Left cardiac atrium (tissue), 4 donors: Measurements from ENCODE around the gene COL28A1. TPM values are rescaled to one million over a fixed set of nuclear protein-coding genes. Genes with fewer than 3 reads are reported as not detected.
"Not testable (repeated sequence)": the region's sequence is repeated elsewhere in the genome, so short reads cannot be mapped to it uniquely, and the experiment has no call there.

Experiments used
- ATAC-seq, 2 donors: fragments of 200-7000 bp; cut with Tn5 transposase; one replicate each; pipeline ENCODE4 v1.9.1; 2020; ENCODE audit warnings: mild to moderate bottlenecking in 2 of 2, moderate library complexity in 2 of 2
- DNase-seq: peaks from one replicate; pipeline ENCODE4 v3.0.0-alpha.2; 2020
- intact Hi-C, 2 donors: fragments of 100-400 bp; cut with DNase I; formaldehyde crosslinking; loops; one replicate each; pipeline versions ENCODE4 v1.14.1 to v1.15.1; 2022 to 2023
- total RNA-seq, 2 donors: library from RNA; stranded (reverse); fragmentation: NEBNext Ultra II Directional; extraction: Animal tissue kit (Norgen Biotek cat#: 25700); gene quantifications; one replicate each; pipeline ENCODE4 v1.2.1, GENCODE V29; 2021
- donor health status: DM: no; HTN: yes; CAD: no.
- donor health status: DM: no; HTN: yes; CAD: no; lungs with severe emphysema.
- donor health status: DM: yes; HTN: yes; CAD: no.
- donor health status: Dilated cardiomyopathy.

The COL28A1 gene
- total RNA-seq, 2 donors from 2014 or later, result 3.6 to 8.9 TPM

DNA sequence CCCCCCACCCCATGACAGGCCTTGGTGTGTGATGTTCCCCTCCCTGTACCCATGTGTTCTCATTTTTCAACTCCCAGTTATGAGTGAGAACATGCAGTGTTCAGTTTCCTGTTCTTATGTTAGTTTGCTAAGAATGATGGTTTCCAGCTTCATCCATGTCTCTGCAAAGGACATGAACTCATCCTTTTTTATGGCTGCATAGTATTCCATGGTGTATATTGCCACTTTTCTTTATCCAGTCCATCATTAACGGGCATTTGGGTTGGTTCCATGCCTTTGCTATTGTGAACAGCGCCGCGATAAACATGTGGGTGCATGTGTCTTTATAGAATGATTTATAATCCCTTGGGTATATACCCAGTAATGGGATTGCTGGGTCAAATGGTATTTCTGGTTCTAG lies 147.5 kb downstream of the COL28A1 start:
- intact Hi-C loops, ATAC-seq, DNase-seq: not testable (repeated sequence)

DNA sequence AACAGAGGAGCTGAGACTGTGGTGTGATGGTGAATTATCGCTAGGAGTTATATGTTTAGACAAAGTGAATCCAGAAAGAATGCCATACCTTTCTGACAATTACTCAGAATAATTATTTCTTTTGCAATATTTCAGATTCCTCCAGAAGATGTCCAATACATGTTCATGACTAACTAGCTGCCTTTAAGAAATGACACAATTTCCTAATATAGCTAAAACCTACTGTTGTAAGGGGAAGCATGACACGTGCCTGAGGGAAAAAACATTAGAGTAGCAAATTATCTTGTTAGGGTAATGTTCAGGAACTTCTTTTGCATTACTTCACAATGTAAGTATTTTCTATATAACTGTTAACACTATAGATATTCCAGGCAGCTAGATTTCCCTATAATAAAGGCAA lies 150.3 kb downstream of the COL28A1 start:
- DNase-seq, result no peak
- intact Hi-C loops, result no loop called here
- ATAC-seq, result no peak

DNA sequence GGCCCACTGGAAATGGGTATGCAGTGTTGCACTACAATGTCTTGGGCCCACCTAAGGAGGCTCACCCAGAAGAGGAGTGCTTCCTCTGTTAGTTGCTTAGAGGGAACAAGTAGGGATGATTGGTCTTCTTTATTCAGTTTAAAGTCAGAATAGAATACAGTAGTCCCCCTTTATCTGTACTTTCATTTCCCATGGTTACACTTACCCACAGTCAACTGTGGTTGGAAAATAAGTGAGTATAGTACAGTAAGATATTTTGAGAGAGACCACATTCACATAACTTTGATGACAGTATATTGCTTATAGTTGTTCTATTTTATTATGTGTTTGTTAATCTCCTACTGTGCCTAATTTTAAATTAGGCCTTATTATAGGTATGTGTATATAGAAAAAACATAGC lies 151.4 kb downstream of the COL28A1 start:
- ATAC-seq (no peak), DNase-seq (no peak)
- intact Hi-C loops, result no loop called here

GRCh38 chr7:7375538-7375937 lies 160.1 kb downstream of the COL28A1 start:
- intact Hi-C loops, result no loop called here
- ATAC-seq (no peak), DNase-seq (no peak)

DNA sequence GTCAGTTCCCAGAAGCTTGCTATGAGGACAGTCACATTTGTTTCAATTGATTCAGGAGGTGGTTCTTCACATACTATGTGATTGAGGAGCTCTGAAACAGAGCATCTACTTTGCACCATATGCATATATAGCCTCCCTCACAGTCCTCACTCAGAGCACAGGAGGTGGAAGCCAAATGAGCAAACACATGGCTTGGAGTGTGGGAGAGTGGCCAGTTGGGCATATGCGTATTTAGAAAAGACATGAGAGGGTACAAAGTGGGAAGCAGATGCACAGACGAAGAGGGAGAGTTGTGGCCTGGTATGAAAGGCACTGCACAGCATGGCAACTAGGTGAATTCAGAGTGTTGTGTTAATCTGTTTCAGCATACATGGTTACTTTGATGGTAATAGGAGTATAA lies 165.6 kb downstream of the COL28A1 start:
- ATAC-seq (no peak), DNase-seq (no peak)
- intact Hi-C loops, result no loop called here

- intact Hi-C loops, result no loop called here
- no peak for ATAC-seq
- no peak for DNase-seq
Measured at GRCh38 chr7:7369134-7369533, 166.5 kb downstream of the COL28A1 start.

DNA sequence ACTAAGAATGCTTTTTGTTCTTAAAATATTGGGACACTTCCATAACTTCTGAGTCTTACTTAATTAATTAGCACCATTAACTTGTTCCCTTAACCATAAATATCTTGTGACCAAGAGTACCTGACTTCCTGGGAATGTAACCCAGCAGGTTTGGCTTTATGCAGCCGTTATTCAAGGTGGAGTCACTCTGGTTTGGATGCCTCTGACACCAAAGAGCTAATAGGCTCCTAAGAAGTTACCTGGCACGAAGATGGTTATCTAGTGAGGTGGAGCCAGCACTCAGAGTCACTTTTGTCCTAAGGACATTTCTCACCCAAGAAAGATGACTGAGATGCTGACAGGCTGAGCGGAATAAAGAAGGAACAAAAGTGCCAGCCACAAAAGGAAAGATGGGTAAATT lies 181.0 kb downstream of the COL28A1 start:
- DNase-seq (no peak), ATAC-seq (no peak)
- intact Hi-C loops, result no loop called here

DNA sequence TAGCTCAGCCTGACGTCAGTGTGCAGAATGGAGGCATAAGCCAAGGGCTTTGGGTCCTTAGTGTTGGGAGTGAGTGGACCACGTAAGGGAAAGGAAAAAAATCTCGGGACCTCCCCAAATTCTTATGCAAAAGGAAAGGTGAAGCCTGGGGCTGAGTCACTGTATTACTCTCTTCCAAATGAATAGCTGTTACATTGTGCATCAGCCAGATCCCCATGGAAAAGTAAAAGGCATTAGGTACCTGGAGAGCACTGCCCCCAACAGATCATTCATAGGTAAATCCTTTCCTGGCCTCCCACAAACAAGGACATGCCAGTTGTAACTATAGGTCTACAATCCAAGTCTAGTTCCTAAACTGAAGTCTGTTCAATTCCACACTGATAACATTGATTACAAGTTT lies 182.8 kb downstream of the COL28A1 start:
- DNase-seq (no peak), ATAC-seq (no peak)
- intact Hi-C loops, result no loop called here

DNA sequence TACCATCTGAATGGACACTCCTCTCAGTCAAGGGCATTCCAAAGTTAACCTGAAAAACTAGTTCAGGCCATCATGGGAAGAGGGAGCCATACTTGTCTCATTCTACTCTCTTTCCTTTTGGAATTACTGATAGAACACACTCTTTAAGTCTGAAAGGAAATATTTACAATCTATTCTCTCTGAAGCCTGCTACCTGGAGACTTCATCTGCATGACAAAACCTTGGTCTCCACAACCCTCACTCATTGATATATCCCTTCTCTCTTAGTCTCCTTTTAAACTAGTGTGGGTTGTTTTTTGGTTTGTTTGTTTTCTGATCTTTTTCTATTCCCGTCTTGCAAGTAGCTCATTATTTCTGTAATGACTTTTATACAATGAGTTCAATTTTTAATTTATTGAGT lies 183.8 kb downstream of the COL28A1 start:
- intact Hi-C loops, result no loop called here
- ATAC-seq (no peak), DNase-seq (no peak)

- ATAC-seq (no peak), DNase-seq (no peak)
- intact Hi-C loops, result no loop called here
Measured at GRCh38 chr7:7351156-7351555, 184.5 kb downstream of the COL28A1 start.

GRCh38 chr7:7349156-7349555 lies 186.5 kb downstream of the COL28A1 start:
- ATAC-seq, result no peak
- intact Hi-C loops, result no loop called here
- no peak for DNase-seq

DNA sequence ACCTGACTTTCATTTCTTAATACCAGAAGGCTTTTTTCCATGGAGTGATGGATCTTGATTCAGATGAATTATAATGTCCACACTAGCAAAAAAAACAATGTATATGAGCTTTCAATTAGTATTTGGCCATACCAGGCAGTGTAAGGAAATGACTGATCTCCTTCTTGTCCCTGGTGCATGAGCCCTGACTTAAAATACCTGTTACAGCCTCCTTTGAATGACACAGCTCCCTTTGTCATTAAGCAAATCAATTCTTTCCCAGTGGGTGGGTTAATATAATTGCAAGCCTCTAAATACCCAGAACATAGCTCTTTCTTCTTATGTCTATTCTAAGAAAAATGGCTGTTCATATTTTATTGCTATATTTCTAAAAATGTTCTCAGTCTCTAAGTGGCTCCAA lies 188.6 kb downstream of the COL28A1 start:
- intact Hi-C loops, result no loop called here
- no peak for DNase-seq
- no peak for ATAC-seq

DNA sequence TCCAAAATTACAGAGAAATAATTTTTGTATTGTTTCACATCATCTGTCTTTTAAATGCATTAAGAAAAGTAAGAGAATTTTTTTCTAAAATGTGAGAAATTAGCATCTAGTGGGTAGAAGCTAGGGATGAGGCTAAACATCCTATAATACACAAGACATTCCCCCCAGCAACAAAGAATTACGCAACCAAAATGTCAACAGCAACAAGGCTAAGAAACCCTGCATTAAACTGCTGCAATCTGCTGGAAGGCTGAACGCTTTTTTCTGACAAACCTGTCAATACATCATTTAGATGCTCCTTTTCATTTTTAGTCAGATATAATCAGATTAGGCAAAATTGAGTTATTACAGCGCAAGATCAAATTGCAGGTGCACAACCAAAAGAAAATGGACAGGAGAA lies 191.1 kb downstream of the COL28A1 start:
- no peak for DNase-seq
- ATAC-seq, result no peak
- intact Hi-C loops, result no loop called here

GRCh38 chr7:7335909-7336308 lies 199.8 kb downstream of the COL28A1 start:
- ATAC-seq (no peak), DNase-seq (no peak)
- intact Hi-C loops, result no loop called here

- ATAC-seq (no peak), DNase-seq (no peak)
- intact Hi-C loops, result no loop called here
Measured at GRCh38 chr7:7335215-7335614, 200.5 kb downstream of the COL28A1 start.

GRCh38 chr7:7333610-7334009 lies 202.1 kb downstream of the COL28A1 start:
- intact Hi-C loops, result no loop called here
- no peak for DNase-seq
- no peak for ATAC-seq

DNA sequence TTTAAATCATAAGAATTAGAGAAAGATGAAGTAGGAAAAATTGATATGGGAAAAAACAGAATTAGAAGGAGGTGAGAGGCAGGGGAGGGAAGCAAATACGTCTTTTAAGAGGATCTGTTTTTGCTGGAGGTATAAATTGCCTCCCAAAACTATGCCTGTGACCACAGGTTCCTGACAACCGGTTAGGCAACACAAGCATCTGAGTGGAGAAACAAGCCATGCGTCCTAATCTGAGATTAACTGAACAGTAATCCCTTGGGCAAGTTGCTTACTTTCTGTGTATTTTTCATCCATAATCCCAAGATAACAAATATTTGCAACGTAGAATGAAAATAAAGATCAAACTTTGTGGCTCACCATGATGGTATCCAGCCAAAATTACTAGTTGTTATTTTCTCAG lies 204.2 kb downstream of the COL28A1 start:
- ATAC-seq, result no peak
- intact Hi-C loops, result no loop called here

DNA sequence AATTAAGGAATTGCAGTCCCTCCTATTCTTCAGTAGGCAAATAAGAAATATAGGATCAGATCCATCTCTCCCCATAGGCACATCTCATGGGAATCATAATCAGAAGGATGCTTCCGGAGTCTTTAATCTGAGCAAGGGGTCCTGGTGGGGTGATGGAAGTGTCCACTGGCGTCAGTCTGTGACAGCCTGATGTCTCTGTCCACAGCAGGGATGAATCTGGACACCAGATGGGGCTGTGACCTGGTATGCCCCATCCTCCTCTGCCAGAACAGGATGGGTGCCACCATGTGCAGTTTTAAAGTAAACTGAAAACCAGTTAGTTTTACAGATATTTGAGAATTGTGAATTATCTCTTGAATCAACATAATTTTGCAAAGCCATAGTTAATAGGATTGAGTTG lies 204.7 kb downstream of the COL28A1 start:
- ATAC-seq (no peak), DNase-seq (no peak)
- intact Hi-C loops, result no loop called here

More for the DNA sequence above, 204.2 kb downstream of the COL28A1 start:
- DNase-seq, result no peak

DNA sequence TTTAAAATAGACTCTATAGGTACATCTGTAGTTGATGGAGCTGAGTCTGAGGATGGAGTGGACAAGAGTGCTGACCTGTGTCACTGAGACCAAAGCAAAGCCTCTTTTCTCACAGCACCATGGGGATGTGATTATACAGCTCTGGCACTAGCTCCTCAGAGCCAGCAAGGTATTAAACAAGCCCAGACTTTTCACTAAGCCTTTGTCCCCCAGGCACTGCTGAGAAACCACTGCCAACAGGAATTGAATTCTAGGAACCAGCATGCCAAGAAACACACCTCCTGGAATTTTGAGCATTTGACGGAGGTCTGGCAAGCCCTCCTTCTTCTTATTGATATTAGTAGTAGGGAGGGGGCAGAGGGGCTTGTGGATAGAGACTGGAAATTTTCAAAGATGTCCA lies 206.3 kb downstream of the COL28A1 start:
- intact Hi-C loops, result no loop called here
- no peak for ATAC-seq

DNA sequence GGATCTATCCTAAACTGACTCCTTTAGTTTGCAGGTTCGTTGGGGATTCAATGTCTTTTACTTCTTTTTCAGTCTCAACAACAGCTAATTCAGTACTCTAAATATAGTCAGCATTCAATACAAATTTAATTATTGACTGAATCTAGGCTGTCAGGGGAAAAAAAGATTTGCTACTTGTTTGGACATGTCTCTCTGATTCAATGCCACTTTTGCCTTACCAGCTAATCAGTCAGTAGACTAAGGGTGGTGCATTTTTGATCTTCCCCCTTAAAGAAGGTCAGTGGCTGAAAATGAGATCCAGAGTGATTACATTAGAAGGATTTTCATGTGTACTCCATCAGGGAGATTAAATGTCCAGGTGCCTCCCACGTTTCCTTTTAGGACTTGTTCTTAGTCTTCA lies 208.2 kb downstream of the COL28A1 start:
- intact Hi-C loops, result no loop called here
- no peak for DNase-seq
- ATAC-seq, result no peak

More for the DNA sequence above, 206.3 kb downstream of the COL28A1 start:
- DNase-seq, result no peak

GRCh38 chr7:7324698-7325097 lies 211.0 kb downstream of the COL28A1 start:
- ATAC-seq (no peak), DNase-seq (no peak)
- intact Hi-C loops, result no loop called here

GRCh38 chr7:7323921-7324320 lies 211.8 kb downstream of the COL28A1 start:
- intact Hi-C loops, result no loop called here
- DNase-seq (no peak), ATAC-seq (no peak)
